Measurements from ENCODE around the gene NKTR.

NKTR gene

GRCh38 chr3:42672515-42672914, 72.0 kb downstream of the NKTR start:
- Mint-ChIP-seq H3K36me3 (no peaks in the 10 kb centered on the region), H3K9me3 (peaks cover 6% of the 10 kb centered on the region), H3K27me3 (no peaks in the 10 kb centered on the region), H3K4me1 (no peaks in the 10 kb centered on the region), H3K27ac (no peak overlapping the region), H3K4me3 (no peak overlapping the region)

GRCh38 chr3:42673082-42673481, 72.6 kb downstream of the NKTR start:
- Mint-ChIP-seq H3K4me3 (no peak overlapping the region), H3K27ac (no peak overlapping the region), H3K9me3 (peaks cover 12% of the 10 kb centered on the region), H3K4me1 (no peaks in the 10 kb centered on the region), H3K36me3 (peaks cover 3% of the 10 kb centered on the region), H3K27me3 (no peaks in the 10 kb centered on the region)

- no peak overlapping the region for H3K4me3 Mint-ChIP-seq
- no peaks in the 10 kb centered on the region for H3K27me3 Mint-ChIP-seq
- H3K27ac Mint-ChIP-seq: no peak overlapping the region
- peaks cover 21% of the 10 kb centered on the region for H3K9me3 Mint-ChIP-seq
- H3K4me1 Mint-ChIP-seq: no peaks in the 10 kb centered on the region
- peaks cover 3% of the 10 kb centered on the region for H3K36me3 Mint-ChIP-seq
These were observed 73.7 kb downstream of the NKTR start for GRCh38 chr3:42674146-42674545.

GRCh38 chr3:42675909-42676308, 75.4 kb downstream of the NKTR start:
- Mint-ChIP-seq H3K27ac (no peak overlapping the region), H3K9me3 (peaks cover 22% of the 10 kb centered on the region), H3K27me3 (no peaks in the 10 kb centered on the region), H3K4me1 (no peaks in the 10 kb centered on the region), H3K4me3 (no peak overlapping the region), H3K36me3 (peaks cover 3% of the 10 kb centered on the region)

- peaks cover 3% of the 10 kb centered on the region for H3K36me3 Mint-ChIP-seq
- no peak overlapping the region for H3K4me3 Mint-ChIP-seq
- no peak overlapping the region for H3K27ac Mint-ChIP-seq
- no peaks in the 10 kb centered on the region for H3K4me1 Mint-ChIP-seq
- H3K9me3 Mint-ChIP-seq: peaks cover 22% of the 10 kb centered on the region
- H3K27me3 Mint-ChIP-seq: no peaks in the 10 kb centered on the region
These were observed 78.0 kb downstream of the NKTR start for GRCh38 chr3:42678447-42678846.

GRCh38 chr3:42680271-42680670, 79.8 kb downstream of the NKTR start:
- H3K4me3 Mint-ChIP-seq: no peak overlapping the region
- H3K4me1 Mint-ChIP-seq: no peaks in the 10 kb centered on the region
- peaks cover 22% of the 10 kb centered on the region for H3K9me3 Mint-ChIP-seq
- H3K36me3 Mint-ChIP-seq: peaks cover 3% of the 10 kb centered on the region
- H3K27ac Mint-ChIP-seq: no peak overlapping the region
- H3K27me3 Mint-ChIP-seq: peaks cover 1% of the 10 kb centered on the region

GRCh38 chr3:42680806-42681205, 80.3 kb downstream of the NKTR start:
- Mint-ChIP-seq H3K27me3 (peaks cover 3% of the 10 kb centered on the region), H3K4me3 (no peak overlapping the region), H3K9me3 (peaks cover 22% of the 10 kb centered on the region), H3K36me3 (peaks cover 3% of the 10 kb centered on the region), H3K4me1 (no peaks in the 10 kb centered on the region), H3K27ac (no peak overlapping the region)

- Mint-ChIP-seq H3K4me3 (no peak overlapping the region), H3K36me3 (peaks cover 3% of the 10 kb centered on the region), H3K27ac (no peak overlapping the region), H3K27me3 (peaks cover 4% of the 10 kb centered on the region), H3K4me1 (no peaks in the 10 kb centered on the region), H3K9me3 (peaks cover 22% of the 10 kb centered on the region)
These were observed 81.0 kb downstream of the NKTR start for GRCh38 chr3:42681361-42682038.

GRCh38 chr3:42682301-42683070, 82.0 kb downstream of the NKTR start:
- Mint-ChIP-seq H3K27me3 (peaks cover 6% of the 10 kb centered on the region), H3K4me1 (no peaks in the 10 kb centered on the region)

GRCh38 chr3:42683875-42684598, 83.6 kb downstream of the NKTR start:
- no peaks in the 10 kb centered on the region for H3K36me3 Mint-ChIP-seq
- no peak overlapping the region for H3K27ac Mint-ChIP-seq

More at GRCh38 chr3:42682301-42683070, 82.0 kb downstream of the NKTR start:
- peaks cover 16% of the 10 kb centered on the region for H3K9me3 Mint-ChIP-seq
- no peak overlapping the region for H3K4me3 Mint-ChIP-seq
- no peak overlapping the region for H3K27ac Mint-ChIP-seq
- peaks cover 3% of the 10 kb centered on the region for H3K36me3 Mint-ChIP-seq

GRCh38 chr3:42684632-42685362, 84.3 kb downstream of the NKTR start:
- Mint-ChIP-seq H3K4me3 (no peak overlapping the region), H3K36me3 (no peaks in the 10 kb centered on the region), H3K27ac (no peak overlapping the region), H3K9me3 (no peaks in the 10 kb centered on the region), H3K4me1 (no peaks in the 10 kb centered on the region), H3K27me3 (peaks cover 6% of the 10 kb centered on the region)

More at GRCh38 chr3:42683875-42684598, 83.6 kb downstream of the NKTR start:
- H3K9me3 Mint-ChIP-seq: peaks cover 3% of the 10 kb centered on the region
- H3K4me1 Mint-ChIP-seq: no peaks in the 10 kb centered on the region
- no peak overlapping the region for H3K4me3 Mint-ChIP-seq
- H3K27me3 Mint-ChIP-seq: peaks cover 6% of the 10 kb centered on the region

- H3K36me3 Mint-ChIP-seq: no peaks in the 10 kb centered on the region
- no peaks in the 10 kb centered on the region for H3K4me1 Mint-ChIP-seq
- no peak within 1 kb of the TSS for H3K4me3 Mint-ChIP-seq
- no peak within 1 kb of the TSS for H3K27ac Mint-ChIP-seq
- H3K9me3 Mint-ChIP-seq: no peaks in the 10 kb centered on the region
- H3K27me3 Mint-ChIP-seq: peaks cover 6% of the 10 kb centered on the region
These were observed 84.9 kb downstream of the NKTR start, which contains the start of gene KLHL40 for GRCh38 chr3:42685363-42685881. TSS of gene KLHL40 (plus strand) at chr3:42685537. CDS start at chr3:42685619, 82 bp downstream.

- H3K9me3 Mint-ChIP-seq: no peaks in the 10 kb centered on the region
- no peak overlapping the region for H3K27ac Mint-ChIP-seq
- H3K27me3 Mint-ChIP-seq: peaks cover 6% of the 10 kb centered on the region
- no peak overlapping the region for H3K4me3 Mint-ChIP-seq
- H3K36me3 Mint-ChIP-seq: no peaks in the 10 kb centered on the region
- H3K4me1 Mint-ChIP-seq: no peaks in the 10 kb centered on the region
These were observed 85.7 kb downstream of the NKTR start for GRCh38 chr3:42685891-42686820.
